Ovary (tissue), 9 donors: ENCODE data around the gene CFAP45. TPM values are rescaled to one million over a fixed set of nuclear protein-coding genes. Genes with fewer than 3 reads are reported as not detected.

Experiments used
- DNase-seq, 5 donors: peaks; one replicate each; pipeline ENCODE4 v3.0.0-alpha.2; 2019 to 2020
- H3K27ac ChIP-seq, 2 donors: fragments of 200-600 bp; one replicate each; pipeline versions ENCODE4 v1.5.1 to v1.8.0; 2019 to 2022
- H3K27me3 ChIP-seq: fragments of 200-600 bp; one replicate; pipeline ENCODE4 v1.8.0; 2022
- H3K36me3 ChIP-seq: fragments of 200-600 bp; sonication (generic); one replicate; pipeline ENCODE4 v1.5.1; 2019
- H3K4me1 ChIP-seq: one replicate; pipeline ENCODE4 v1.8.1; 2013; ENCODE audit warnings: mild to moderate bottlenecking, moderate library complexity; ENCODE audit not compliant: insufficient read depth
- H3K4me3 ChIP-seq: fragments of 200-600 bp; sonication (generic); one replicate; pipeline ENCODE4 v1.5.1; 2017
- H3K9me3 ChIP-seq, 2 donors: fragments of 200-600 bp in 1 of 2; sonication (generic) in 1 of 2; one replicate each; pipeline versions ENCODE4 v1.5.1 to v1.8.1; 2013 to 2019; ENCODE audit warnings: mild to moderate bottlenecking in 1 of 2, moderate library complexity in 1 of 2
- CTCF ChIP-seq, 3 donors: fragments of 450-650 bp in 2 of 3; fragments of 200-600 bp in 1 of 3; IDR thresholded peaks; one replicate each; pipeline versions ENCODE4 v1.5.1 to v1.8.0; 2016 to 2022; ENCODE audit warnings: antibody characterized with exemption in 3 of 3, mild to moderate bottlenecking in 1 of 3
- EP300 ChIP-seq: sonication (generic); formaldehyde crosslinking; IDR thresholded peaks from one replicate; pipeline ENCODE4 v1.6.1; 2017; ENCODE audit warnings: antibody characterized with exemption
- POLR2A ChIP-seq: fragments of 450-650 bp; IDR thresholded peaks from one replicate; pipeline ENCODE4 v1.6.1; 2017; ENCODE audit warnings: antibody characterized with exemption, mild to moderate bottlenecking, moderate library complexity
- WGBS, 3 donors: extraction: QIAGEN DNeasy Blood & Tissue Kit in 1 of 3; methylation state at CpG; one replicate each; pipeline versions ENCODE4 v1.1.5 to v1.1.7; 2013 to 2017; 5-methylcytosine and 5-hydroxymethylcytosine counted together
- intact Hi-C, 4 donors: fragments of 100-400 bp; cut with DNase I; formaldehyde crosslinking; loops; one replicate each; pipeline versions ENCODE4 v1.11.0 to v1.15.1; 2022 to 2023
- polyA plus RNA-seq, 2 donors: library from polyadenylated mRNA; stranded (reverse); fragments of 200-250 nt in 1 of 2; fragments of 350-450 nt in 1 of 2; fragmentation: Illumina TruSeq in 1 of 2; extraction: RNeasy Lipid Tissue Mini Kit (QIAGEN cat#74804) in 1 of 2; gene quantifications; one replicate each; pipeline ENCODE4 v1.2.3, GENCODE V29; 2013 to 2014
- total RNA-seq, 7 donors: library from RNA; depleted of rRNA in 2 of 7; stranded (reverse); fragments of >200 nt in 2 of 7; fragmentation: NEBNext Ultra II Directional in 3 of 7; extraction: Animal tissue kit (Norgen Biotek cat#: 25700) in 3 of 7; gene quantifications; one replicate each; pipeline versions ENCODE4 v1.1.0 to v1.2.4, GENCODE V29; 2016 to 2023
- donor health status: DM: no; HTN: no; CAD: no; lungs with moderate emphysema.
- donor health status: DM: no; HTN: no; CAD: no.
- donor health status: Bipolar disorder and iron deficiency.
- donor health status: DM: yes; HTN: yes; CAD: no.
- donor health status: DM: no; HTN: no; CAD: no.
- donor health status: DM: yes; HTN: yes; CAD: no.

The CFAP45 gene
- total and polyA plus RNA-seq, 9 donors, result 0.30 to 16.7 (median 1.4) TPM

GRCh38 chr1:159915571-159916241, 15.7 kb upstream of the CFAP45 start:
- H3K36me3 ChIP-seq, result no peaks in the 10 kb centered on the region

GRCh38 chr1:159914252-159915018, 14.5 kb upstream of the CFAP45 start:
- intact Hi-C loops, result no loop called here
- H3K27ac ChIP-seq, result no peak overlapping the region
- DNase-seq, result no peak
- H3K4me3 ChIP-seq, result no peak overlapping the region
- peaks cover 4% of the 10 kb centered on the region for H3K4me1 ChIP-seq
- TF ChIP-seq EP300 (no peak), CTCF (IDR thresholded peaks at IDR 0.05) (no peak), POLR2A (no peak)
- H3K27me3 ChIP-seq, result no peaks in the 10 kb centered on the region
- H3K36me3 ChIP-seq, result no peaks in the 10 kb centered on the region
- 87 to 90% (median 89%) methylated on average over 10 of the region's 10 CpGs for WGBS, 3 donors
- H3K9me3 ChIP-seq, result no peaks in the 10 kb centered on the region

More at GRCh38 chr1:159915571-159916241, 15.7 kb upstream of the CFAP45 start:
- no peak for DNase-seq
- intact Hi-C loops, result no loop called here
- WGBS, 3 donors, result 40 to 50% (median 49%) methylated on average over 5 of the region's 5 CpGs
- Histone ChIP-seq H3K4me3 (no peak overlapping the region), H3K27ac (peak overlapping the region in 1 of 2 donors; percentile 33), H3K27me3 (no peaks in the 10 kb centered on the region), H3K4me1 (peaks cover 2% of the 10 kb centered on the region), H3K9me3 (no peaks in the 10 kb centered on the region)
- no peak for TF ChIP-seq POLR2A
- TF ChIP-seq EP300, result no peak
- TF ChIP-seq CTCF (IDR thresholded peaks at IDR 0.05), result no peak

- WGBS, 3 donors, result 80 to 82% (median 80%) methylated on average over 5 of the region's 5 CpGs
- TF ChIP-seq CTCF (IDR thresholded peaks at IDR 0.05), result no peak
- no peak for TF ChIP-seq POLR2A
- TF ChIP-seq EP300, result no peak
- peaks cover 4% of the 10 kb centered on the region for H3K4me1 ChIP-seq
Measured at GRCh38 chr1:159913451-159914192, 13.7 kb upstream of the CFAP45 start.

GRCh38 chr1:159911326-159912070, 11.5 kb upstream of the CFAP45 start:
- Histone ChIP-seq H3K4me1 (peaks cover 4% of the 10 kb centered on the region), H3K27me3 (no peaks in the 10 kb centered on the region), H3K4me3 (no peak overlapping the region), H3K36me3 (no peaks in the 10 kb centered on the region), H3K27ac (no peak overlapping the region), H3K9me3 (no peaks in the 10 kb centered on the region)
- DNase-seq, result no peak
- no peak for TF ChIP-seq EP300
- no peak for TF ChIP-seq POLR2A
- 80 to 93% (median 85%) methylated on average over 6 of the region's 6 CpGs for WGBS, 3 donors
- intact Hi-C loops, result no loop called here

More at GRCh38 chr1:159913451-159914192, 13.7 kb upstream of the CFAP45 start:
- DNase-seq, result no peak
- Histone ChIP-seq H3K27me3 (no peaks in the 10 kb centered on the region), H3K36me3 (no peaks in the 10 kb centered on the region), H3K27ac (no peak overlapping the region), H3K9me3 (no peaks in the 10 kb centered on the region), H3K4me3 (no peak overlapping the region)
- intact Hi-C loops, result no loop called here
